ENCODE data around the gene SLC23A2.

SLC23A2 gene

DNA sequence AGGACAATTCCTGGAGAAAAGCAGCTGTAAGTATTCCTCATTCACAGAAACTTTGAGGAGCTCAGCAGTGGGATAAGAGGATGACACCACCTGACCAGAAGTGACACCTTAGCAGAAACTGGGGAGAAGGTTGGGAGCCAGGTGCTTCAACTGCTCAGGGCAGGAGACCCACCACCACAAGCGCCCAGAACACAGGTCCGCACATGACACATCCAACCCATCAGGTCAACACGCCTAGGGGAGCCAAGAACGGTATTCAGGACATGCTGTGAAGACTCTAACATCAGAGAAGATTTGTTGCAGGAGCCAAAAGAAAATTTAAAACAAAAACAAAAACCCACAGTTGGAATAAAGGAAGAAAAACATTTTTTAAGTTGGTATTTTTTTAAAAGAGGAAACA lies 50.5 kb downstream of the SLC23A2 start:
- Histone ChIP-seq H3K36me3 (ENCODE audit: control insufficient read depth, insufficient read depth, low read length) (no peaks in the 10 kb centered on the region), H3K4me1 (ENCODE audit: control insufficient read depth, insufficient read depth, low read length, poor library complexity, severe bottlenecking) (peaks cover 2% of the 10 kb centered on the region), H3K9me3 (ENCODE audit: control insufficient read depth, low read length) (peaks cover 4% of the 10 kb centered on the region), H3K4me3 (ENCODE audit: extremely low read depth, insufficient read depth, low read length, poor library complexity, severe bottlenecking) (no peak overlapping the region), H3K27ac (ENCODE audit: low read depth, low read length, severe bottlenecking) (no peak overlapping the region)
- WGBS, 2 experiments (ENCODE audit: insufficient coverage in 2 of 2) = 100% methylated on average over 1 of the region's 4 CpGs; no CpG with 5 or more reads in 1 of the 2 experiments

DNA sequence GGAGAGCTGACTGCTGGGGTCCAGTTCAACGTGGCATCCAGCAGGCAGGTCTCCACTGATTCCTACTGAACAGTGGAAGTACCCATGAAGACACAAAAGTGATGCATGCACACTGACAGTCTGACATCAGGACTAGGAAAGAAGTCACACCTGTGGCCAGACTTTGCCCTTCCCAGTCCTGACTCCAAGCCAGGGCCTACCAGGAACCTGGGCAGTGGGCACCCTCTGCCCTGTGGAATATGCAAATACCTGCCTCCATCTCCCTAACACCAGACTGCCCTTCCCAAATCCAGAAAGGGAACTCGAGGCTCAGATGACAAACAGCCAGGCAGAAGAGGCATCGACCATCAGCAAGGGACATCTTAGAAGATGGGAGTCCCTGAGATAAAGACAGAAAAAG lies 50.9 kb downstream of the SLC23A2 start:
- no peak overlapping the region for H3K27ac ChIP-seq (ENCODE audit: low read depth, low read length, severe bottlenecking)
- H3K36me3 ChIP-seq (ENCODE audit: control insufficient read depth, insufficient read depth, low read length) = no peaks in the 10 kb centered on the region
- no peak overlapping the region for H3K4me3 ChIP-seq (ENCODE audit: extremely low read depth, insufficient read depth, low read length, poor library complexity, severe bottlenecking)
- peaks cover 4% of the 10 kb centered on the region for H3K9me3 ChIP-seq (ENCODE audit: control insufficient read depth, low read length)
- H3K4me1 ChIP-seq (ENCODE audit: control insufficient read depth, insufficient read depth, low read length, poor library complexity, severe bottlenecking) = peaks cover 2% of the 10 kb centered on the region
- WGBS, 2 experiments (ENCODE audit: insufficient coverage in 2 of 2) = 90 to 97% methylated on average over 3 of the region's 3 CpGs

DNA sequence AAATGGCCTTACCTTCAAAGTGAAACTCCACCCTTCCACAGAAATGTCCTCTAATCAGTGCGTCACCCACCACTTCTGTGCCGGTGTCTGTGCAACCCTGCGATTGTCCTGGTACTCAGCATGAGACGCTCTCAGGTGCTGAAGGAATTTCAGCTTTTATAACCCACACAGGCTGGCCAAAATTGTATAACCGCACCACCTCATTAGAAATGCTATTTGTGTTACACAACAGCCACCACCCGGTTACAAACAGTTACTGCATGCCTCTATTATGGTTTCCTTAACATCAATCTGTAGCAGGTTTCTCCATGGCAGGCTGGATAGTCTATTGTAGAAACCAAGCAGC lies 51.5 kb downstream of the SLC23A2 start:
- H3K36me3 ChIP-seq (ENCODE audit: control insufficient read depth, insufficient read depth, low read length) = no peaks in the 10 kb centered on the region
- H3K27ac ChIP-seq (ENCODE audit: low read depth, low read length, severe bottlenecking) = no peak overlapping the region
- 58 to 70% methylated on average over 6 of the region's 6 CpGs for whole genome bisulfite sequencing, 2 experiments (ENCODE audit: insufficient coverage in 2 of 2)
- H3K4me1 ChIP-seq (ENCODE audit: control insufficient read depth, insufficient read depth, low read length, poor library complexity, severe bottlenecking) = peaks cover 2% of the 10 kb centered on the region
- peaks cover 4% of the 10 kb centered on the region for H3K9me3 ChIP-seq (ENCODE audit: control insufficient read depth, low read length)
- H3K4me3 ChIP-seq (ENCODE audit: extremely low read depth, insufficient read depth, low read length, poor library complexity, severe bottlenecking) = no peak overlapping the region

DNA sequence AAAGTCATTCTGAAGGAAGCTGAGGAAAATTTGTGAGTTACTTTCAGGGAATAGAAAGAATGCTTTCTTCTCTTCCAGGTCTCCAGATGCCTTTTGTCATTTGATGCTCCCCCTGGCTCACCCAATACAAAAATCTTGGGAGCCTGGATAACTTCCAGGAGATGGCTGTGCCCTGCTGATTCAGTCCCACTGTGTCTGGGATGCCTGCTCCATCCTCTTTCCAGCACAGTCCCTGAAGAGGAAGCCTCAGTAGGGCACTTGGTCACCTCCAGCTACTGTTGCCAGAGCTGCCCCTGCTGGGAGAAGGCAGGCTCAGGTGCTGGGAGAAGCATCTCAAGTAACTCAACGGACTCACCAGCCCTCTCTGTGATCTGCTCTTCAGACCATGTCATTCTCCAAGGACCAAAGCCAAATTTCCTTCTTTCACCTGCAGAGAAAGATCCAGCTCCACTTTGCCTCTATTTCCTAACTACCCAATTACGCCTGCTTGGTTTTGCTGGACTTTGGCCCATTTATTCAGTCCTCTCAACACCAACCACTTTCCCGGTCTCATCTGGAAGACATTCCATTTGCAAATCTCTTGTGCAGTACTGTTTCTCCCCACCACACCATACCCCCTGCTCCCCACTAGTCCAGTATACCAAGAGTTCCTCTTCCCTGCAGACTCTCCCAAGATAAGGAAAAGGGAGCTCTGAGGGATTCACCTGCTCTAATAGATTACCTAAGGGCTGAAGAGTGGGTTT lies 53.3 kb downstream of the SLC23A2 start:
- peaks cover 2% of the 10 kb centered on the region for H3K4me1 ChIP-seq (ENCODE audit: control insufficient read depth, insufficient read depth, low read length, poor library complexity, severe bottlenecking)
- H3K4me3 ChIP-seq (ENCODE audit: extremely low read depth, insufficient read depth, low read length, poor library complexity, severe bottlenecking) = no peak overlapping the region
- 86 to 88% methylated on average over 3 of the region's 3 CpGs for WGBS, 2 experiments (ENCODE audit: insufficient coverage in 2 of 2)
- H3K36me3 ChIP-seq (ENCODE audit: control insufficient read depth, insufficient read depth, low read length) = no peaks in the 10 kb centered on the region
- H3K9me3 ChIP-seq (ENCODE audit: control insufficient read depth, low read length) = peaks cover 4% of the 10 kb centered on the region
- no peak overlapping the region for H3K27ac ChIP-seq (ENCODE audit: low read depth, low read length, severe bottlenecking)

DNA sequence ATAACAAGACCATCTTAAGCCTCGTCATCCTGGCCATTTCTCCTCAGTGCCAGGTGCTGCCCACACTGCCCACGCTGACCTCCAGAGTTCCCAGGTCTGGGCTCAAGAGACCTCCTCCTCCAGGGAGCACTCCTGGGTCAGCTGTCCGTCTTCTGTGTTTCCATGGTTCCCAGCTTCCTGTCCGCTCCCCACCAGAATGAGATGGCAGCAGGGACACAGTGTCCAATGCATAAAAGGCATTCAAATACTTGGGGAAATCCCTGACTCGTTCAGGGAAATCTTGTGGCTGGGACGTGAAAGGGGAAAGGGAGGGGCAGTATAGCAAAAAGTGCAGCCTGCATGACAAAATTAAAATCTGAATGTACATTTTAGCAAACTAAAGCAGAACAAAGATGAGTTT lies 54.3 kb downstream of the SLC23A2 start:
- 84 to 88% methylated on average over 4 to 5 of the region's 6 CpGs for WGBS, 2 experiments (ENCODE audit: insufficient coverage in 2 of 2)

DNA sequence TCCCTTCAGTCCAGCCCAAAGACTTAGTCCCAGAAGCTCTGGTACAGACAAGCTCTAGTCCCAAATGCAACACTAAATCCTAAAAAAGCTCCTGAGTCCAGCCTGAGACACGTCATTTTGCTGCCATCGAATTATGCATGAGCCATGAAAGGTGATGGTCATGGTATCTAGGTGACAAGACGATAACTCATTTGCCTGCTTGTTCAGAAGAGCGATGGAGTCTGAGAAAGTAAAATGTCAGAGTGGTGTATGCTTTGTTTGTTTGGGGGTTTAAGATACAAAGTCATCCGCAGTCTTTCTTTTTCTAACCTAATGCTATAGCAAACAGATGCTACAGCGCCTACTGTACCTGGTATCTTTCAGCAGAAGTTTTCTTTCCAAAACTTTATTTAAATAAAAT lies 54.7 kb downstream of the SLC23A2 start:
- 95 to 100% methylated on average over 4 of the region's 6 CpGs for WGBS, 2 experiments (ENCODE audit: insufficient coverage in 2 of 2)
- Histone ChIP-seq H3K36me3 (ENCODE audit: control insufficient read depth, insufficient read depth, low read length) (no peaks in the 10 kb centered on the region), H3K4me1 (ENCODE audit: control insufficient read depth, insufficient read depth, low read length, poor library complexity, severe bottlenecking) (peaks cover 2% of the 10 kb centered on the region), H3K4me3 (ENCODE audit: extremely low read depth, insufficient read depth, low read length, poor library complexity, severe bottlenecking) (no peak overlapping the region), H3K9me3 (ENCODE audit: control insufficient read depth, low read length) (no peaks in the 10 kb centered on the region), H3K27ac (ENCODE audit: low read depth, low read length, severe bottlenecking) (no peak overlapping the region)

More for the DNA sequence above, 54.3 kb downstream of the SLC23A2 start:
- Histone ChIP-seq H3K4me3 (ENCODE audit: extremely low read depth, insufficient read depth, low read length, poor library complexity, severe bottlenecking) (no peak overlapping the region), H3K9me3 (ENCODE audit: control insufficient read depth, low read length) (no peaks in the 10 kb centered on the region), H3K4me1 (ENCODE audit: control insufficient read depth, insufficient read depth, low read length, poor library complexity, severe bottlenecking) (peaks cover 2% of the 10 kb centered on the region), H3K27ac (ENCODE audit: low read depth, low read length, severe bottlenecking) (no peak overlapping the region), H3K36me3 (ENCODE audit: control insufficient read depth, insufficient read depth, low read length) (no peaks in the 10 kb centered on the region)

DNA sequence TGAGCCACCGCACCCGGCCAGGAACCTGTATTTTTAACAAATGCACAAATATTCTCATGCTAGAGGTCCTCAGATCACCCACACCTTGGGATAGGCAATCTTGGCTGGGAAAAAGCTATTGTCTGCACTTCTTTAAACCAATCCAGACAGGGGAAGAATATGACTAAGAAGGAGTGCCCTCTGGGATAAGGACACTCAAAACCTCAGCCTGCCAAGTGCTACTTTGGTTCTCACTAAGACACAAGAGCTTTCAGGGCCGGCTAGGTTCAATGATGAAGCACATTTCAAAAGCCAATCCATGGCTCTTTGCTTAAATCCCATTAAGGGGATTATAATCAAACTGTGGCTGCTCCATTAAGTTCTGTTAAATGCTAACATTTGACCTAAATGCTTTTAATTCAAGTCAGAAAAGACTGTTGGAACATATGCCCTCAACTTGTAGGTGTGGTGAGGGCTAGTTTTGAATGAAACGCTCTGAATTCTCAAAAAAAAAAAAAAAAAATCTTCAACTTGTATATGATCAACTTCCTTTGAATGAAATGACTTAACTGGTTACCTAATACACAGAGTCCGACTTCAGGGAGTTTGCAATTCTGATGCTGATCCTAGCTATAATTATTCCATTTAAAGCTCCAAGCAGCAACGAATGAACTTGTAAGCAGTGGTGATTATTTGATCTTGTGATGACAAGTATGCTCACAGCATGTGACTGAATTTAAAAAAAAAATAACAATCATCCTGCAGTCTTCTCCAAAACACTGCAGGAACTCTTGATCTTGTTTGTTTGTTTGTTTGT lies 56.6 kb downstream of the SLC23A2 start:
- no peaks in the 10 kb centered on the region for H3K36me3 ChIP-seq (ENCODE audit: control insufficient read depth, insufficient read depth, low read length)
- WGBS, 2 experiments (ENCODE audit: insufficient coverage in 2 of 2) = 100% methylated on average over 1 to 2 of the region's 6 CpGs
- H3K4me3 ChIP-seq (ENCODE audit: extremely low read depth, insufficient read depth, low read length, poor library complexity, severe bottlenecking) = no peak overlapping the region
- H3K27ac ChIP-seq (ENCODE audit: low read depth, low read length, severe bottlenecking) = no peak overlapping the region
- H3K9me3 ChIP-seq (ENCODE audit: control insufficient read depth, low read length) = no peaks in the 10 kb centered on the region
- H3K4me1 ChIP-seq (ENCODE audit: control insufficient read depth, insufficient read depth, low read length, poor library complexity, severe bottlenecking) = no peaks in the 10 kb centered on the region

DNA sequence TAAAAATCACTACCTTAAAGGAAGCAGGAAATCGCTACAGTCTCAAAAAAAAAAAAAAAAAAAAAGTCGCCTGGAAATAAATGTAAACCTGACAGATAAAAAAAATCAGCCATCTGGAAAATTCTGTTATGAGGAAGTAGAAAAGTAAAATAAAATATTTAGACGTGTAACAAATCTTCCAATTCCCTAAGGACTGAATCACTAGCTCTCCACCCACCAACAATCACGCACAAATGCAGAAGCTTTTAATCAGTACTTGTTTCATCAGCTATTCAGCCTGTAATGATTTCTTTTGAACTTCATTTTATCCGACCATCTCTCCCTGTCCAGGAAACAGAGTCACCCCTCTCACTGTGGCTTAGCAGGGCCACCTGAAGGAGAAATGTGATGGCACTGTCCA lies 59.0 kb downstream of the SLC23A2 start:
- WGBS, 2 experiments (ENCODE audit: insufficient coverage in 2 of 2) = 75 to 88% methylated on average over 2 of the region's 5 CpGs
- Histone ChIP-seq H3K4me1 (ENCODE audit: control insufficient read depth, insufficient read depth, low read length, poor library complexity, severe bottlenecking) (no peaks in the 10 kb centered on the region), H3K4me3 (ENCODE audit: extremely low read depth, insufficient read depth, low read length, poor library complexity, severe bottlenecking) (no peak overlapping the region), H3K36me3 (ENCODE audit: control insufficient read depth, insufficient read depth, low read length) (no peaks in the 10 kb centered on the region), H3K27ac (ENCODE audit: low read depth, low read length, severe bottlenecking) (no peak overlapping the region), H3K9me3 (ENCODE audit: control insufficient read depth, low read length) (no peaks in the 10 kb centered on the region)

DNA sequence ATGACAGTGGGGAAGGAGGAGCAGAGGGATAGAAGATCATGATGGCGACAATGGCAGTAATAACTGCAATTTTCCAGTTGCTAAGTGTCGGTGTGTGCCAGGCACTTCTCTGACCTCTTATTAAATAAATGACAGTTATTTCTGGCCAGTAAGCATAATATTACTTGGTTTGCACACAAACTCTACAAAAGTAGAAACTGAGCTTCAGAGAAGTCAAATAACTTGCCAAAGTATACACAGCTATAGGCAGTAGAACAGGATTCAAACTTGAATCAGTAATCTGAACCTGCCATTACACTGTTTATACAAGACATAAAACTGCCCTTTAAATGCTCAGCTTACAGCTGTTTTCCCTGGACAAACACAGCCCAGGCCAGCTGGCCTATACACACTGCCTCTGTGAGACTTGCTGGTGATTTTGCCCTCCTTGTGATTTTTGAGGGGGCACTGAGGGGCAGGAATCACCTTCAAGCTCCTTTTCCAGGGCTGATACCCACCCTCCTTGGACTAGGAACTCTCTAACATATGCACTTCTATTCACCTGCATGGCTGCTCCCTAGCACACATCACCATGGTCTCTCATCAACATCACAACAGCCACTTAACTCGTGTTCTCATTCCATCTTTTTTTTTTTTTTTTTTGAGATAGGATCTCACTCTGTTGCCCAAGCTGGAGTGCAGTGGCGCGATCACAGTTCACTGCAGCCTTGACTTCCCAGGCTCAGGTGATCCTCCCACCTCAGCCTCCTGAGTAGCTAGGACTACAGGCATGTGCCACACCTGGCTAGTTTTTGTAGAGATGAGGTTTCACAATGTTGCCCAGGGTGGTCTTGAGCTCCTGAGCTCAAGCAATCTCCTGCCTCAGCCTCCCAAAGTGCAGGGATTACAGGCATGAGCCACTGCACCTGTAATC lies 63.6 kb downstream of the SLC23A2 start:
- 80 to 94% methylated on average over 4 of the region's 5 CpGs for WGBS, 2 experiments (ENCODE audit: insufficient coverage in 2 of 2)
- H3K27ac ChIP-seq (ENCODE audit: low read depth, low read length, severe bottlenecking) = no peak overlapping the region
- no peaks in the 10 kb centered on the region for H3K36me3 ChIP-seq (ENCODE audit: control insufficient read depth, insufficient read depth, low read length)
- H3K4me3 ChIP-seq (ENCODE audit: extremely low read depth, insufficient read depth, low read length, poor library complexity, severe bottlenecking) = no peak overlapping the region
- no peaks in the 10 kb centered on the region for H3K4me1 ChIP-seq (ENCODE audit: control insufficient read depth, insufficient read depth, low read length, poor library complexity, severe bottlenecking)
- no peaks in the 10 kb centered on the region for H3K9me3 ChIP-seq (ENCODE audit: control insufficient read depth, low read length)

DNA sequence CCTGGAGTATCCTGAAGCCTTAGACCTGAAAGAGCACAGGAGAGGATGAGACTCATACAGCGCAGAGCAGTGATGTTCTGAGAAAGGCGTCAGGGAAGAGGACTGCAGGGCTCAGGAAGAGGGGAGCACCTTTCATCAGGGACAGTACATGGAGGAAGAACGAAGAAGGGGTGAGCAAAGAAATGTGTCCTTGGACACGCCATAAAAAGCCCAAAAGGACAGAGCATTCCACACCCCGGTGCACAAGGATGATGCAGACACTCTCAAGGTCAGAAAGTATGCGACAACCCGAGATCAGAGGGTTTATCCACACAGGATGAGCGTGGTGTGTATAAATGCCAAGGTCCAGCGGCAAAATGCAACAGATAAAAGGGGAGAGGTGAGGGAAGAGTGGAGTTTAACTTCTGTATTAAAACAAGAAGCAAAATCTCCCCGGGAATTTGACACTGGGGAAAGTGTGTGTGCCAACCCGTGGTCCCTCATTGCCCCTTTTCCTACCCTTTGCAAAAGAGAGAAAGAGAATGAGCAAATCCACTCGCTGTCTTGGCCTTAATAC lies 64.4 kb downstream of the SLC23A2 start:
- Histone ChIP-seq H3K27ac (ENCODE audit: low read depth, low read length, severe bottlenecking) (no peak overlapping the region), H3K9me3 (ENCODE audit: control insufficient read depth, low read length) (no peaks in the 10 kb centered on the region)
- WGBS, 2 experiments (ENCODE audit: insufficient coverage in 2 of 2) = 92 to 94% methylated on average over 10 to 11 of the region's 12 CpGs

More for the DNA sequence above, 64.4 kb downstream of the SLC23A2 start:
- H3K4me1 ChIP-seq (ENCODE audit: control insufficient read depth, insufficient read depth, low read length, poor library complexity, severe bottlenecking) = no peaks in the 10 kb centered on the region
- no peak overlapping the region for H3K4me3 ChIP-seq (ENCODE audit: extremely low read depth, insufficient read depth, low read length, poor library complexity, severe bottlenecking)
- no peaks in the 10 kb centered on the region for H3K36me3 ChIP-seq (ENCODE audit: control insufficient read depth, insufficient read depth, low read length)

All from mesodermal cell (in vitro differentiated cells).